Measurements from ENCODE around the gene TDRD5.
"Not testable (repeated sequence)": the region's sequence is repeated elsewhere in the genome, so short reads cannot be mapped to it uniquely, and the experiment has no call there.

DNA sequence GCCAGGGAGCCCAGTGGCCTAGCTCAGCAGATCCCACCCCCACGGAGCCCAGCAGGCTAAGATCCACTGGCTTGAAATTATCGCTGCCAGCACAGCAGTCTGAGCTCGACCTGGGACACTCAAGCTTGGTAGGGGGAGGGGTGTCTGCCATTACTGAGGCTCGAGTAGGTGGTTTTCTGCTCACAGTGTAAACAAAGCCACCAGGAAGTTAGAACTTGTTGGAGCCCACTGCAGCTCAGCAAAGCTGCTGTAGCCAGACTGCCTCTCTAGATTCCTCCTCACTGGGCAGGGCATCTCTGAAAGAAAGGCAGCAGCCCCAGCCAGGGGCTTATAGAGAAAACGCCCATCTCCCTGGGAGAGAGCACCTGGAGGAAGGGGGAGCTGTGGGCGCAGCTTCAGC, 102.9 kb downstream of the TDRD5 start:
- TF ChIP-seq, protein P1, sequence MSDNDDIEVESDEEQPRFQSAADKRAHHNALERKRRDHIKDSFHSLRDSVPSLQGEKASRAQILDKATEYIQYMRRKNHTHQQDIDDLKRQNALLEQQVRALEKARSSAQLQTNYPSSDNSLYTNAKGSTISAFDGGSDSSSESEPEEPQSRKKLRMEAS (CRISPR knock-in tag; IDR thresholded peaks at IDR 0.05): not testable (repeated sequence)
- TF ChIP-seq, protein P2, sequence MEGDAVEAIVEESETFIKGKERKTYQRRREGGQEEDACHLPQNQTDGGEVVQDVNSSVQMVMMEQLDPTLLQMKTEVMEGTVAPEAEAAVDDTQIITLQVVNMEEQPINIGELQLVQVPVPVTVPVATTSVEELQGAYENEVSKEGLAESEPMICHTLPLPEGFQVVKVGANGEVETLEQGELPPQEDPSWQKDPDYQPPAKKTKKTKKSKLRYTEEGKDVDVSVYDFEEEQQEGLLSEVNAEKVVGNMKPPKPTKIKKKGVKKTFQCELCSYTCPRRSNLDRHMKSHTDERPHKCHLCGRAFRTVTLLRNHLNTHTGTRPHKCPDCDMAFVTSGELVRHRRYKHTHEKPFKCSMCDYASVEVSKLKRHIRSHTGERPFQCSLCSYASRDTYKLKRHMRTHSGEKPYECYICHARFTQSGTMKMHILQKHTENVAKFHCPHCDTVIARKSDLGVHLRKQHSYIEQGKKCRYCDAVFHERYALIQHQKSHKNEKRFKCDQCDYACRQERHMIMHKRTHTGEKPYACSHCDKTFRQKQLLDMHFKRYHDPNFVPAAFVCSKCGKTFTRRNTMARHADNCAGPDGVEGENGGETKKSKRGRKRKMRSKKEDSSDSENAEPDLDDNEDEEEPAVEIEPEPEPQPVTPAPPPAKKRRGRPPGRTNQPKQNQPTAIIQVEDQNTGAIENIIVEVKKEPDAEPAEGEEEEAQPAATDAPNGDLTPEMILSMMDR (IDR thresholded peaks at IDR 0.05): not testable (repeated sequence)
- TF ChIP-seq, protein P3, sequence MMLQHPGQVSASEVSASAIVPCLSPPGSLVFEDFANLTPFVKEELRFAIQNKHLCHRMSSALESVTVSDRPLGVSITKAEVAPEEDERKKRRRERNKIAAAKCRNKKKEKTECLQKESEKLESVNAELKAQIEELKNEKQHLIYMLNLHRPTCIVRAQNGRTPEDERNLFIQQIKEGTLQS (CRISPR knock-in tag; conservative IDR thresholded peaks at IDR 0.05): not testable (repeated sequence)
- TF ChIP-seq, protein P4, sequence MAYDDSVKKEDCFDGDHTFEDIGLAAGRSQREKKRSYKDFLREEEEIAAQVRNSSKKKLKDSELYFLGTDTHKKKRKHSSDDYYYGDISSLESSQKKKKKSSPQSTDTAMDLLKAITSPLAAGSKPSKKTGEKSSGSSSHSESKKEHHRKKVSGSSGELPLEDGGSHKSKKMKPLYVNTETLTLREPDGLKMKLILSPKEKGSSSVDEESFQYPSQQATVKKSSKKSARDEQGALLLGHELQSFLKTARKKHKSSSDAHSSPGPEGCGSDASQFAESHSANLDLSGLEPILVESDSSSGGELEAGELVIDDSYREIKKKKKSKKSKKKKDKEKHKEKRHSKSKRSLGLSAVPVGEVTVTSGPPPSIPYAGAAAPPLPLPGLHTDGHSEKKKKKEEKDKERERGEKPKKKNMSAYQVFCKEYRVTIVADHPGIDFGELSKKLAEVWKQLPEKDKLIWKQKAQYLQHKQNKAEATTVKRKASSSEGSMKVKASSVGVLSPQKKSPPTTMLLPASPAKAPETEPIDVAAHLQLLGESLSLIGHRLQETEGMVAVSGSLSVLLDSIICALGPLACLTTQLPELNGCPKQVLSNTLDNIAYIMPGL (CRISPR knock-in tag; IDR thresholded peaks at IDR 0.05): not testable (repeated sequence)
- TF ChIP-seq, protein P5, sequence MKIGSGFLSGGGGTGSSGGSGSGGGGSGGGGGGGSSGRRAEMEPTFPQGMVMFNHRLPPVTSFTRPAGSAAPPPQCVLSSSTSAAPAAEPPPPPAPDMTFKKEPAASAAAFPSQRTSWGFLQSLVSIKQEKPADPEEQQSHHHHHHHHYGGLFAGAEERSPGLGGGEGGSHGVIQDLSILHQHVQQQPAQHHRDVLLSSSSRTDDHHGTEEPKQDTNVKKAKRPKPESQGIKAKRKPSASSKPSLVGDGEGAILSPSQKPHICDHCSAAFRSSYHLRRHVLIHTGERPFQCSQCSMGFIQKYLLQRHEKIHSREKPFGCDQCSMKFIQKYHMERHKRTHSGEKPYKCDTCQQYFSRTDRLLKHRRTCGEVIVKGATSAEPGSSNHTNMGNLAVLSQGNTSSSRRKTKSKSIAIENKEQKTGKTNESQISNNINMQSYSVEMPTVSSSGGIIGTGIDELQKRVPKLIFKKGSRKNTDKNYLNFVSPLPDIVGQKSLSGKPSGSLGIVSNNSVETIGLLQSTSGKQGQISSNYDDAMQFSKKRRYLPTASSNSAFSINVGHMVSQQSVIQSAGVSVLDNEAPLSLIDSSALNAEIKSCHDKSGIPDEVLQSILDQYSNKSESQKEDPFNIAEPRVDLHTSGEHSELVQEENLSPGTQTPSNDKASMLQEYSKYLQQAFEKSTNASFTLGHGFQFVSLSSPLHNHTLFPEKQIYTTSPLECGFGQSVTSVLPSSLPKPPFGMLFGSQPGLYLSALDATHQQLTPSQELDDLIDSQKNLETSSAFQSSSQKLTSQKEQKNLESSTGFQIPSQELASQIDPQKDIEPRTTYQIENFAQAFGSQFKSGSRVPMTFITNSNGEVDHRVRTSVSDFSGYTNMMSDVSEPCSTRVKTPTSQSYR (CRISPR knock-in tag; IDR thresholded peaks at IDR 0.05): not testable (repeated sequence)
- TF ChIP-seq ETV6 (CRISPR knock-in tag; IDR thresholded peaks at IDR 0.05); GTF2I (CRISPR knock-in tag; conservative IDR thresholded peaks at IDR 0.05); EMX1 (CRISPR knock-in tag; IDR thresholded peaks at IDR 0.05); NR2C2 (CRISPR knock-in tag; IDR thresholded peaks at IDR 0.05): not testable (repeated sequence)
- TF ChIP-seq, protein P6, sequence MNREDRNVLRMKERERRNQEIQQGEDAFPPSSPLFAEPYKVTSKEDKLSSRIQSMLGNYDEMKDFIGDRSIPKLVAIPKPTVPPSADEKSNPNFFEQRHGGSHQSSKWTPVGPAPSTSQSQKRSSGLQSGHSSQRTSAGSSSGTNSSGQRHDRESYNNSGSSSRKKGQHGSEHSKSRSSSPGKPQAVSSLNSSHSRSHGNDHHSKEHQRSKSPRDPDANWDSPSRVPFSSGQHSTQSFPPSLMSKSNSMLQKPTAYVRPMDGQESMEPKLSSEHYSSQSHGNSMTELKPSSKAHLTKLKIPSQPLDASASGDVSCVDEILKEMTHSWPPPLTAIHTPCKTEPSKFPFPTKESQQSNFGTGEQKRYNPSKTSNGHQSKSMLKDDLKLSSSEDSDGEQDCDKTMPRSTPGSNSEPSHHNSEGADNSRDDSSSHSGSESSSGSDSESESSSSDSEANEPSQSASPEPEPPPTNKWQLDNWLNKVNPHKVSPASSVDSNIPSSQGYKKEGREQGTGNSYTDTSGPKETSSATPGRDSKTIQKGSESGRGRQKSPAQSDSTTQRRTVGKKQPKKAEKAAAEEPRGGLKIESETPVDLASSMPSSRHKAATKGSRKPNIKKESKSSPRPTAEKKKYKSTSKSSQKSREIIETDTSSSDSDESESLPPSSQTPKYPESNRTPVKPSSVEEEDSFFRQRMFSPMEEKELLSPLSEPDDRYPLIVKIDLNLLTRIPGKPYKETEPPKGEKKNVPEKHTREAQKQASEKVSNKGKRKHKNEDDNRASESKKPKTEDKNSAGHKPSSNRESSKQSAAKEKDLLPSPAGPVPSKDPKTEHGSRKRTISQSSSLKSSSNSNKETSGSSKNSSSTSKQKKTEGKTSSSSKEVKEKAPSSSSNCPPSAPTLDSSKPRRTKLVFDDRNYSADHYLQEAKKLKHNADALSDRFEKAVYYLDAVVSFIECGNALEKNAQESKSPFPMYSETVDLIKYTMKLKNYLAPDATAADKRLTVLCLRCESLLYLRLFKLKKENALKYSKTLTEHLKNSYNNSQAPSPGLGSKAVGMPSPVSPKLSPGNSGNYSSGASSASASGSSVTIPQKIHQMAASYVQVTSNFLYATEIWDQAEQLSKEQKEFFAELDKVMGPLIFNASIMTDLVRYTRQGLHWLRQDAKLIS (CRISPR knock-in tag; IDR thresholded peaks at IDR 0.05; ENCODE audit: borderline replicate concordance): not testable (repeated sequence)

Measured in WTC11 (cell line).